ENCODE data around the gene OLR1.
"Not testable (repeated sequence)": the region's sequence is repeated elsewhere in the genome, so short reads cannot be mapped to it uniquely, and the experiment has no call there.

The OLR1 gene

GRCh38 chr12:10190558-10191388, 18.8 kb upstream of the OLR1 start:
- DNase-seq, result peak; percentile 63

GRCh38 chr12:10189653-10190052, 17.7 kb upstream of the OLR1 start:
- DNase-seq, result no peak

- DNase-seq, result not testable (repeated sequence)
These were observed 15.0 kb upstream of the OLR1 start for GRCh38 chr12:10186958-10187357.

- peak; percentile 3 for DNase-seq
These were observed 14.4 kb upstream of the OLR1 start for GRCh38 chr12:10186299-10186698.

- DNase-seq, result no peak
These were observed 12.4 kb upstream of the OLR1 start for GRCh38 chr12:10184261-10184843.

GRCh38 chr12:10182354-10183049, 10.6 kb upstream of the OLR1 start:
- no peak for DNase-seq

- DNase-seq, result no peak
These were observed 7.8 kb upstream of the OLR1 start for GRCh38 chr12:10179776-10180181.

- no peak for DNase-seq
These were observed 6.9 kb upstream of the OLR1 start, which contains the start of gene TMEM52B for GRCh38 chr12:10178821-10179220. TSS of gene TMEM52B (plus strand) at chr12:10179032. CDS start at chr12:10179575, 543 bp downstream.

GRCh38 chr12:10175846-10176636, 4.1 kb upstream of the OLR1 start:
- DNase-seq, result no peak

GRCh38 chr12:10174986-10175614, 3.2 kb upstream of the OLR1 start:
- no peak for DNase-seq

- no peak for DNase-seq
These were observed 1.7 kb downstream of the OLR1 start for GRCh38 chr12:10170216-10170615.

- no peak for DNase-seq
These were observed 2.8 kb downstream of the OLR1 start for GRCh38 chr12:10169104-10169503.

GRCh38 chr12:10167599-10167998, 4.3 kb downstream of the OLR1 start:
- DNase-seq, result no peak

- DNase-seq, result no peak
These were observed 6.5 kb downstream of the OLR1 start for GRCh38 chr12:10165421-10165820.

- DNase-seq, result no peak
These were observed 8.8 kb downstream of the OLR1 start for GRCh38 chr12:10163084-10163483.

- DNase-seq, result no peak
These were observed 11.1 kb downstream of the OLR1 start for GRCh38 chr12:10160617-10161385.

GRCh38 chr12:10159280-10159679, 12.7 kb downstream of the OLR1 start:
- DNase-seq, result no peak

GRCh38 chr12:10158406-10158805, 13.5 kb downstream of the OLR1 start:
- no peak for DNase-seq

GRCh38 chr12:10155966-10156365, 16.0 kb downstream of the OLR1 start:
- DNase-seq, result no peak

- no peak for DNase-seq
These were observed 17.8 kb downstream of the OLR1 start for GRCh38 chr12:10154145-10154496.

- peak; percentile 64 for DNase-seq
These were observed 18.4 kb downstream of the OLR1 start for GRCh38 chr12:10153271-10154144.

All from CD4-positive, alpha-beta T cell treated with Interleukin-17A for 4 hours (primary cell).